Measurements from ENCODE around the gene PTPRH. TPM values are rescaled to one million over a fixed set of nuclear protein-coding genes. Genes with fewer than 3 reads are reported as not detected.
"Not testable (repeated sequence)": the region's sequence is repeated elsewhere in the genome, so short reads cannot be mapped to it uniquely, and the experiment has no call there.

Gene PTPRH
- polyA plus RNA-seq, 1 experiment, result 4.3 TPM

DNA sequence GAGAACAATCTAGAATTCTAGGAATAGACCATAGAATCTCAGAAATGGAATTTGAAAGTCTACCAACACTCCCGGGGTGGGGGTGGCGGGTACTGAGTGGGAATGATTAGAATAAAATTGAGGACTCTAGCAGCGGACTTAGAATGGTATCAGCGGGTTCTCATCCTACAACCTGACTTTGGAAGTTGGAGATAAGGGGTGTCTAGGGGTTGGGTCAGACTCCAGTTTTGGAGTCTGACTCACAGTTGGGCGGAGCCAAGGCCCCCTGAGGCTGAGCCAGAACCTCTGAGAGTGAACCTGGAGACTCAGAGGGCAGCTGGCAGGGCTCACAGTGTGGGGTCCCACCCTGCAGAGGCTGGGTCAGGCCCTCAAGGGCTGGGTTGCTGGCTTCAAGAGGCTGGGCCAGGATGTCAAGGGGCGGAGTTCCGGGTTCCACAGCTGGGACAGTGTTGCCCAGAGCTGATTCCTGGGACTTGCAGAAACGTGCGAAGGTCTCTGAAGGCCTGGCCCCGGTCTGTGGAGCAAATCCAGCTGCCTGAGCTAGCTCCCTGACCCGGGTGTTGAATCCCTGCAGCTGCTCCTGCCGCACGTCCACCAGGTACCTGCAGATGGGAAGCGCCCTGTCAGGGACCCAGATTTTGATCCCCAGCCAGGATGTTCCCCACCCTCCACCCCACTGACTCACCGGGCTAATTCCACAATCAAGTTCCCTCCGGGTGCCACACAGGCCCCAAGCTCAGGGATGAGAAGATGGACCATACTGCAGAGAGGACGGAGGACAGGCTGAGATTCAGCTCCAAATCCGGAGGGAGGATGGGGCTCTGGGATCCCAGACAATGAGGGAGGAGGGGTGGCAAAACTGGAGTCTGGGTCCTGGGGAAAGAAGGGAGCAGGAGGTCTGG is 50.2 kb downstream of the PTPRH start:
- CTCF ChIA-PET, result interaction anchor here (0.7 to 3.0 kb wide), 17 partner anchors 8 to 315 kb away, joined by 3 to 43 read pairs (median 8); partner anchors contain the start of genes PPP6R1 and RDH13
- Histone ChIP-seq H3K4me3 (ENCODE audit: low read depth, low read length) (no peak overlapping the region), H3K27me3 (ENCODE audit: control insufficient read depth, insufficient read depth, low read length) (peaks cover 7% of the 10 kb centered on the region; the same call in 1 of the 2 replicates), H3K36me3 (ENCODE audit: control insufficient read depth, insufficient read depth, low read length) (no peaks in the 10 kb centered on the region)
- no peak for DNase-seq (ENCODE audit: low read depth)
- TF ChIP-seq, protein P1, sequence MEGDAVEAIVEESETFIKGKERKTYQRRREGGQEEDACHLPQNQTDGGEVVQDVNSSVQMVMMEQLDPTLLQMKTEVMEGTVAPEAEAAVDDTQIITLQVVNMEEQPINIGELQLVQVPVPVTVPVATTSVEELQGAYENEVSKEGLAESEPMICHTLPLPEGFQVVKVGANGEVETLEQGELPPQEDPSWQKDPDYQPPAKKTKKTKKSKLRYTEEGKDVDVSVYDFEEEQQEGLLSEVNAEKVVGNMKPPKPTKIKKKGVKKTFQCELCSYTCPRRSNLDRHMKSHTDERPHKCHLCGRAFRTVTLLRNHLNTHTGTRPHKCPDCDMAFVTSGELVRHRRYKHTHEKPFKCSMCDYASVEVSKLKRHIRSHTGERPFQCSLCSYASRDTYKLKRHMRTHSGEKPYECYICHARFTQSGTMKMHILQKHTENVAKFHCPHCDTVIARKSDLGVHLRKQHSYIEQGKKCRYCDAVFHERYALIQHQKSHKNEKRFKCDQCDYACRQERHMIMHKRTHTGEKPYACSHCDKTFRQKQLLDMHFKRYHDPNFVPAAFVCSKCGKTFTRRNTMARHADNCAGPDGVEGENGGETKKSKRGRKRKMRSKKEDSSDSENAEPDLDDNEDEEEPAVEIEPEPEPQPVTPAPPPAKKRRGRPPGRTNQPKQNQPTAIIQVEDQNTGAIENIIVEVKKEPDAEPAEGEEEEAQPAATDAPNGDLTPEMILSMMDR (IDR thresholded peaks at IDR 0.05; ENCODE audit: insufficient read depth, low read depth, low read length), result no peak
- POLR2A ChIA-PET, result no interaction called here

DNA sequence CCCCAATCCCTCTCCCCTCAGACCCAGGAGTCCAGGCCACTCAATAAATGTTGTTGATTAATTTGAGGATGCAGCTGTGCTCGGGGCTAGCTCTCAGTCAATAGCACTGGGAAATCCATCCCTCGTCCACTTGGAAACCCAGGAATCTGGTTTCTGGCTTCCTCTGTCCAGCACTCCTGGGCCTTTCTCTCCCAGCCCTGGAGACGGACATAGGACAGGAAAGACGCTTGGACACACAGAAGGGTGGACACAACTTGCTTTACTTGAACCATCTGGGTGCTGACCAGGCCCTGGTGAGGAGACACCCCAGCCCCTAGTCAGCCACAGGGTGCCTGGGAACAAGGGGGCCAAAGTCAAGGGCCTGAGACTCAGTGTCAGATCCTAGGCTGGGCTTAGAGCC is 50.9 kb downstream of the PTPRH start:
- no peak for DNase-seq (ENCODE audit: low read depth)
- CTCF ChIA-PET, result interaction anchor here (2.7 kb wide), 1 partner anchor 260 kb away, joined by 9 read pairs; no protein-coding TSS in a partner anchor
- H3K36me3 ChIP-seq (ENCODE audit: control insufficient read depth, insufficient read depth, low read length), result no peaks in the 10 kb centered on the region
- TF ChIP-seq, protein P1 (IDR thresholded peaks at IDR 0.05; ENCODE audit: insufficient read depth, low read depth, low read length), result no peak
- no peak overlapping the region for H3K4me3 ChIP-seq (ENCODE audit: low read depth, low read length)
- POLR2A ChIA-PET, result no interaction called here
- peaks cover 7% of the 10 kb centered on the region; the same call in 1 of the 2 replicates for H3K27me3 ChIP-seq (ENCODE audit: control insufficient read depth, insufficient read depth, low read length)

DNA sequence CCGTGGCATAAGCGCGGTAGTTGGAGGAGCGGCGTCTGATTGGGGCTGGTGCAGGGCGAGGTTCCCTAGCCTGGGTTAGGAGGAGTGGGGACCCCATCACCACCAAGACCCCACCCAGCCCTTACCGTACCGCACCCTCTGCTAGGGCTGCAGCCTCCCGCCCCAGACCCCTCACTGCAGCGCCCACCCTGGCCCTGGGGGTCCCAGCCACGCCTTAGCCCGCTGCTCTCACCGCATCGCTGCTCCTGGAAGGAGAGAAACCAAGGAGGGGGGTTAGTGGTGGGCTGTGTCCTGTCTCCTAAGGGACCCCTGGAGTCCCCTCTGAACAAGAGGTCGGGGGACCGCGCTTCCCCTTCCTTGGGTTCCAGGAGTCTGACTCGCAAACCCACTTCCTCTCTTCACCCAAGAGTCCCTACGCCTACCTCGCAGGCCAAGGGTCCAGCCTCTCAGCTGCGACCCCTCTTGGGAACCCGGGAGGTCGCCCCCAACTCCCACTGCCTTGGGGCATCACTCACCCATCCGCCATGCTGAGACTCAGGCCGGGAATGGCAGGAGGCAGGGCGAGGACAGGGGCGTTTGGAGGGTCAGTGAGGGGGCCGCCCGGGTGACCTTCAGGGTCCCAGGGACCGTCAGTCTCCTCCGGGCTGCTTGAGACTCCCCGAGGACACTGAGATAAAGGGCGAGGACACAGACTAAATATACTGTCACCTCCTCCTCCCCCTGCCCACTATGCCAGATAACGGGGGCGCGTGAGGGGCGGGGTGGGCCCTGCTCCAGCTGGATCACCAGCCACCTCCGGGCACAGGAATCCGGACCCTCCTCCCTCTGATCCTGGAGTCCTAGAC is 52.0 kb downstream of the PTPRH start, which contains the start of gene TNNI3:
TNNI3 (minus strand) TSS at position 669 of the 845 bp plus-strand sequence; CDS start at position 526, 143 bp downstream.
- ChIA-PET CTCF (interaction anchor here (0.7 kb wide), 1 partner anchor 66 kb away, joined by 4 read pairs; no protein-coding TSS in a partner anchor), POLR2A (no interaction called here)
- Histone ChIP-seq H3K36me3 (ENCODE audit: control insufficient read depth, insufficient read depth, low read length) (no peaks in the 10 kb centered on the region), H3K4me3 (ENCODE audit: low read depth, low read length) (no peak within 1 kb of the TSS), H3K27me3 (ENCODE audit: control insufficient read depth, insufficient read depth, low read length) (peaks cover 5% of the 10 kb centered on the region; the same call in 1 of the 2 replicates)
- no peak for DNase-seq (ENCODE audit: low read depth)
- TF ChIP-seq, protein P1 (IDR thresholded peaks at IDR 0.05; ENCODE audit: insufficient read depth, low read depth, low read length), result no peak

DNA sequence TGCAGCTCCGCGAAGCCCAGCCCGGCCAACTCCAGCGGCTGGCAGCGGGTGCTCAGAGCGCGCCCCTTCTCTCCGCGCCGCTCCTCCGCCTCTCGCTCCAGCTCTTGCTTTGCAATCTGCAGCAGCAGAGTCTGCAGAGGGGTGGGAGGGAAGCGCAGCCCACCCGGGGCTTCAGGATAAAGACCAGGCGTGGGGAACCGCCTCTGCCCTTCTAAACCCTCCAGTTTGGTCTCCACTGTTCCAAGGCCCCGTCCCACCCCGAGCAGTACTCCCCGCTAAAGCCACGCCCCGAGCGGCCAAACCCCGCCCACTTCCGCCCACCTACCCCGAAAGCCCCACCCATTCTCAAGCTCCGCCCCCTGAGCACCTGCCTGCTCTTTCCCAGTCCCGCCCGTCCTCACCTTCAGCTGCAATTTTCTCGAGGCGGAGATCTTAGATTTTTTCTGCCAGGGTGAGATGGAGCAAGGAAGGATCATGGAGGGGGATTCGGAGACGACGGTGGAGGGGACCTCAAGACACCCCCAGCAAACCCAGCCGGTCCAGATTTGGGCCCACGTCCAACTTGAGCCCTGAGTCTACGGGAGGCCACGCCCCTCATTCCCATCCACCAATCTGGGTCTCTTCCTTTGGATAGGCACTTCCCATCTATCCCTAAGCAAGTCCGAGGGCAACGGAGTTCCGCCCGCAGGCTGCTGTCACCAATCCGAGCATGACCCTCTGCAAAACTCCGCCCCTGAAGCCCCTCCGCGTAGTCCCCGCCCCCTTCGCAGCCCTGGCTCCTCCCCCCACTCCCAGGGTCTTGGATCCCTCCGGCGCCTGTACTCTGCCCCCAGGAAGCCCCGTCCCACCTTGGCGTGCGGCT is 52.9 kb downstream of the PTPRH start:
- ChIA-PET POLR2A (no interaction called here), CTCF (no interaction called here)
- H3K4me3 ChIP-seq (ENCODE audit: low read depth, low read length), result no peak overlapping the region; the same call in 1 of the 2 replicates
- no peak for DNase-seq (ENCODE audit: low read depth)
- no peaks in the 10 kb centered on the region for H3K36me3 ChIP-seq (ENCODE audit: control insufficient read depth, insufficient read depth, low read length)
- TF ChIP-seq, protein P1 (IDR thresholded peaks at IDR 0.05; ENCODE audit: insufficient read depth, low read depth, low read length), result no peak
- H3K27me3 ChIP-seq (ENCODE audit: control insufficient read depth, insufficient read depth, low read length), result peaks cover 2% of the 10 kb centered on the region; the same call in 1 of the 2 replicates

DNA sequence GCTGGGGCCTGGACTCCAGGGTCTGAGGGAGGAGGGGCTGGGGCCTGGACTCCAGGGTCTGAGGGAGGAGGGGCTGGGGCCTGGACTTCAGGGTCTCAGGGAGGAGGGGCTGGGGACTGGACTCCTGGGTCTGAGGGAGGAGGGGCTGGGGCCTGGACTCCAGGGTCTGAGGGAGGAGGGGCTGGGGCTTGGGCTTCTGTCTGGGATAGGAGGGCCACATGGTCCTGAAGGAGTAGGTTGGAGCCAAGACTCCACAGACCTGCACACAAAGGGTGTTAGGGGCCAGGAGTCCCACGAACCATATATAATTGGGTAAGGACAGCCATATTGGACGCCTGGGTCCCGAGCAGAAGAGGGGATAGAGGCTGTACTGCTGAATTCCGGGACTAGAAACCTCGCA is 53.5 kb downstream of the PTPRH start:
- DNase-seq (ENCODE audit: low read depth); H3K36me3 ChIP-seq (ENCODE audit: control insufficient read depth, insufficient read depth, low read length); H3K4me3 ChIP-seq (ENCODE audit: low read depth, low read length); POLR2A ChIA-PET; H3K27me3 ChIP-seq (ENCODE audit: control insufficient read depth, insufficient read depth, low read length); CTCF ChIA-PET: not testable (repeated sequence)
